Keratinocyte (primary cell): Measurements from ENCODE around the gene PCCA. TPM values are rescaled to one million over a fixed set of nuclear protein-coding genes. Genes with fewer than 3 reads are reported as not detected.

Experiments used
- DNase-seq: peaks from one replicate; pipeline ENCODE4 v3.0.0-alpha.2; 2011; ENCODE audit warnings: low read depth, missing footprints, low spot score
- FAIRE-seq: peaks from 2 replicates; lab custom pipeline; 2011; peaks lifted over from hg19 to GRCh38; lab: Jason Lieb, UNC
- H2AFZ ChIP-seq: 2 replicates; pipeline ENCODE4 v1.6.0; 2012; ENCODE audit warnings: low read length, control low read depth, inconsistent platforms; ENCODE audit not compliant: control insufficient read depth
- H3K27ac ChIP-seq: 2 replicates; pipeline ENCODE4 v1.5.1; 2011; ENCODE audit warnings: low read length; ENCODE audit not compliant: control insufficient read depth, insufficient read depth
- H3K27me3 ChIP-seq: 3 replicates; pipeline ENCODE4 v1.6.0; 2011; ENCODE audit warnings: low read length; ENCODE audit not compliant: control insufficient read depth, insufficient read depth; ENCODE audit errors: extremely low read depth
- H3K36me3 ChIP-seq, 2 experiments: 2 replicates in 1 of 2; 3 replicates in 1 of 2; pipeline ENCODE4 v1.5.1; 2011; ENCODE audit warnings: low read length in 2 of 2, mild to moderate bottlenecking in 1 of 2; ENCODE audit not compliant: control insufficient read depth in 2 of 2, insufficient read depth in 2 of 2; ENCODE audit errors: extremely low read depth in 1 of 2
- H3K4me1 ChIP-seq: 3 replicates; pipeline ENCODE4 v1.5.1; 2011; ENCODE audit warnings: low read length; ENCODE audit not compliant: control insufficient read depth, insufficient read depth; ENCODE audit errors: extremely low read depth
- H3K4me2 ChIP-seq: 3 replicates; pipeline ENCODE4 v1.6.0; 2011; ENCODE audit warnings: low read depth, low read length; ENCODE audit not compliant: control insufficient read depth, insufficient read depth; ENCODE audit errors: extremely low read depth
- H3K4me3 ChIP-seq, 3 experiments: fragments of 200-600 bp in 1 of 3; sonication (generic) in 1 of 3; 2 replicates in 2 of 3; 3 replicates in 1 of 3; pipeline ENCODE4 v1.5.1; 2011 to 2016; ENCODE audit warnings: low read length in 3 of 3, mild to moderate bottlenecking in 3 of 3, control low read depth in 2 of 3, inconsistent platforms in 1 of 3, low read depth in 1 of 3, mixed read lengths in 1 of 3, mixed run types in 1 of 3, moderate library complexity in 1 of 3; ENCODE audit not compliant: control insufficient read depth in 2 of 3, insufficient read depth in 2 of 3; ENCODE audit errors: extremely low read depth in 1 of 3
- H3K79me2 ChIP-seq: 2 replicates; pipeline ENCODE4 v1.6.0; 2012; ENCODE audit warnings: low read length; ENCODE audit not compliant: control insufficient read depth, insufficient read depth
- H3K9ac ChIP-seq: 3 replicates; pipeline ENCODE4 v1.6.0; 2011; ENCODE audit warnings: low read length; ENCODE audit not compliant: control insufficient read depth, insufficient read depth; ENCODE audit errors: extremely low read depth
- H3K9me1 ChIP-seq: 3 replicates; pipeline ENCODE4 v1.6.0; 2011; ENCODE audit warnings: low read length; ENCODE audit not compliant: control insufficient read depth, insufficient read depth; ENCODE audit errors: extremely low read depth
- H3K9me3 ChIP-seq: 2 replicates; pipeline ENCODE4 v1.5.1; 2012; ENCODE audit warnings: low read depth, low read length; ENCODE audit not compliant: control insufficient read depth
- H4K20me1 ChIP-seq: 3 replicates; pipeline ENCODE4 v1.6.0; 2011; ENCODE audit warnings: low read length; ENCODE audit not compliant: control insufficient read depth, insufficient read depth; ENCODE audit errors: extremely low read depth
- CTCF ChIP-seq, 3 experiments: IDR thresholded peaks in 1 of 3; conservative IDR thresholded peaks in 1 of 3; optimal IDR thresholded peaks in 1 of 3; 2 replicates in 2 of 3; 3 replicates in 1 of 3; pipeline versions ENCODE3 to v1.5.1; 2011; ENCODE audit warnings: low read length in 3 of 3, mild to moderate bottlenecking in 3 of 3, moderate library complexity in 2 of 3, control low read depth in 1 of 3, inconsistent platforms in 1 of 3; ENCODE audit not compliant: insufficient read depth in 2 of 3; ENCODE audit errors: extremely low read depth in 1 of 3
- EZH2 ChIP-seq: IDR thresholded peaks from one replicate; pipeline ENCODE4 v1.6.1; 2012; ENCODE audit warnings: inconsistent platforms, mild to moderate bottlenecking, low read length, moderate library complexity
- dilution Hi-C: fragments of 300-500 bp; cut with MboI; formaldehyde crosslinking; loops from one replicate; pipeline ENCODE4 v1.7.0; 2020; ENCODE audit warnings: low sequenced_read_pairs; ENCODE audit not compliant: extremely low pct_ligation_motif_present
- polyA plus RNA-seq, 5 experiments: library from polyadenylated mRNA; depleted of rRNA in 3 of 5; stranded (reverse) in 3 of 5; stranded (forward) in 1 of 5; unstranded in 1 of 5; fragments of >200 nt; gene quantifications; 1 replicate in 1 of 5; 2 replicates in 3 of 5; 3 replicates in 1 of 5; pipeline versions ENCODE4 v1.2.1 to v1.2.3, GENCODE V29; 2011 to 2012; ENCODE audit warnings: missing spikeins in 2 of 5, low read depth in 1 of 5, low replicate concordance in 1 of 5

PCCA gene
- polyA plus RNA-seq, 1 donor (not counting 4 experiments of a cell fraction or from before 2014, with no cell fraction given) = 8.1 TPM

GRCh38 chr13:100497389-100497788 is 408.5 kb downstream of the PCCA start:
- dilution Hi-C loops = no loop called here
- no peaks in the 10 kb centered on the region for H3K4me1 ChIP-seq
- no peaks in the 10 kb centered on the region for H3K79me2 ChIP-seq
- no peaks in the 10 kb centered on the region for H3K9me3 ChIP-seq
- no peak for TF ChIP-seq CTCF (optimal IDR thresholded peaks at IDR 0.05 in 1 of 3, IDR thresholded peaks at IDR 0.05 in 1 of 3, conservative IDR thresholded peaks at IDR 0.05 in 1 of 3; ENCODE audit: extremely low read depth in 1 of 3, insufficient read depth in 2 of 3, low read length in 3 of 3)
- TF ChIP-seq EZH2 = no peak
- DNase-seq = no peak
- no peak overlapping the region for H2AFZ ChIP-seq
- H3K9ac ChIP-seq = no peak overlapping the region
- H3K27me3 ChIP-seq = no peaks in the 10 kb centered on the region
- no peak overlapping the region for H3K27ac ChIP-seq
- no peak overlapping the region for H3K4me3 ChIP-seq
- H3K4me2 ChIP-seq = no peak overlapping the region
- FAIRE-seq = no peak
- no peaks in the 10 kb centered on the region for H4K20me1 ChIP-seq
- no peaks in the 10 kb centered on the region for H3K36me3 ChIP-seq
- H3K9me1 ChIP-seq = no peaks in the 10 kb centered on the region

DNA sequence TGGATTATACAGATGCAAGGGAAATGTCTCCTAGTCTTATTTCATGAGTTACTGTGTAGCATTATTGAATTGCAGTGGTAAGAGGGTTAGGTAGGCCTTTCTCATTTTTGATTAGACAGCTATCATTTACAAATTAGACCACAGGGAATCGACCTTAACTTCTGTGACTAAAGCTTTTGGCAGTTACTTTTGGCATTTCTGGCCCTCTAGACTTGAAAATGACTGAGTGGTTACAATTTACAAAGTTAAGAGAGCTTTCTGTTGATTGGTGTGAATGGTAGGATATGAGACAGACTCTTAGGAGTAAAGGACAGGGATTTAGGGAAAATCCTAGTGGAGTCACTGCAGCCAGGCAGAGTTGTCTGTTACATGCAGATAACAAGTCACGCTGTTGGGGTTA is 413.6 kb downstream of the PCCA start:
- dilution Hi-C loops = no loop called here
- DNase-seq (no peak), FAIRE-seq (no peak)
- no peaks in the 10 kb centered on the region for H4K20me1 ChIP-seq
- H3K9ac ChIP-seq = no peak overlapping the region
- TF ChIP-seq EZH2 = no peak
- H3K79me2 ChIP-seq = no peaks in the 10 kb centered on the region
- H3K4me3 ChIP-seq = no peak overlapping the region
- H3K4me2 ChIP-seq = no peak overlapping the region
- H3K4me1 ChIP-seq = no peaks in the 10 kb centered on the region
- H3K9me3 ChIP-seq = no peaks in the 10 kb centered on the region
- no peaks in the 10 kb centered on the region for H3K36me3 ChIP-seq
- H3K27ac ChIP-seq = no peak overlapping the region
- H2AFZ ChIP-seq = no peak overlapping the region
- H3K27me3 ChIP-seq = no peaks in the 10 kb centered on the region
- H3K9me1 ChIP-seq = no peaks in the 10 kb centered on the region

DNA sequence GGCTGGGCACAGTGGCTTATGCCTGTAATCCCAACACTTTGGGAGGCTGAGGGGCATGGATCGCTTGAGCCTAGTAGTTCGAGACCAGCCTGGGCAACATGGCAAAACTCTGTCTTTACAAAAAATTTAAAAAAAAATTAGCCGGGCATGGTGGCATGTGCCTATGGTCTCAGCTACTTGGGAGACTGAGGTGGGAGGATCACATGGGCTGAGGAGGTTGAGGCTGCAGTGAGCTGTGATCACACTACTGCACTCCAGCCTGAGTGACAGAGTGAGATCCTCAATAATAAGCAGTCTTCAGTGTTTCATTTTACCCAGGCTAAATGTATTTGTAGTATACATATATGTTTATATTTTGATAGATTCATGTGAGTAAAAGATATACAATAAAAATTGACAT is 414.7 kb downstream of the PCCA start:
- TF ChIP-seq CTCF (optimal IDR thresholded peaks at IDR 0.05 in 1 of 3, IDR thresholded peaks at IDR 0.05 in 1 of 3, conservative IDR thresholded peaks at IDR 0.05 in 1 of 3; ENCODE audit: extremely low read depth in 1 of 3, insufficient read depth in 2 of 3, low read length in 3 of 3) (no peak), EZH2 (no peak)
- FAIRE-seq (no peak), DNase-seq (no peak)
- Histone ChIP-seq H3K27ac (no peak overlapping the region), H3K79me2 (no peaks in the 10 kb centered on the region), H3K4me1 (no peaks in the 10 kb centered on the region), H4K20me1 (no peaks in the 10 kb centered on the region), H3K9me1 (no peaks in the 10 kb centered on the region), H3K4me2 (no peak overlapping the region), H3K27me3 (no peaks in the 10 kb centered on the region), H3K9ac (no peak overlapping the region), H3K9me3 (no peaks in the 10 kb centered on the region), H3K36me3 (no peaks in the 10 kb centered on the region), H3K4me3 (no peak overlapping the region), H2AFZ (no peak overlapping the region)
- dilution Hi-C loops = no loop called here
